Right cardiac atrium (tissue), 5 donors: Measurements from ENCODE around the gene PTGER4. TPM values are rescaled to one million over a fixed set of nuclear protein-coding genes. Genes with fewer than 3 reads are reported as not detected.
"Not testable (repeated sequence)": the region's sequence is repeated elsewhere in the genome, so short reads cannot be mapped to it uniquely, and the experiment has no call there.

ENCODE experiments used
- ATAC-seq, 2 donors: fragments of 200-7000 bp; cut with Tn5 transposase; one replicate each; pipeline versions ENCODE4 v1.8.0 to v1.9.1; 2020; ENCODE audit warnings: moderate library complexity in 2 of 2, mild to moderate bottlenecking in 1 of 2
- DNase-seq, 3 donors: peaks; one replicate each; pipeline ENCODE4 v3.0.0-alpha.2; 2020
- H3K27ac ChIP-seq: one replicate; pipeline ENCODE4 v1.5.1; 2013; ENCODE audit warnings: mild to moderate bottlenecking, low read length, control low read depth, moderate library complexity
- H3K27me3 ChIP-seq: one replicate; pipeline ENCODE4 v1.6.1; 2013; ENCODE audit not compliant: control insufficient read depth, insufficient read depth
- H3K4me1 ChIP-seq: one replicate; pipeline ENCODE4 v1.6.1; 2013; ENCODE audit warnings: low read length; ENCODE audit not compliant: control insufficient read depth, insufficient read depth
- H3K4me3 ChIP-seq: one replicate; pipeline ENCODE4 v1.5.1; 2013; ENCODE audit warnings: low read length, control low read depth
- H3K9me3 ChIP-seq: one replicate; pipeline ENCODE4 v1.6.1; 2013; ENCODE audit warnings: low read length; ENCODE audit not compliant: control insufficient read depth
- WGBS: extraction: QIAGEN DNeasy Blood & Tissue Kit; methylation state at CpG from one replicate; pipeline ENCODE4 v1.1.7; 2013; 5-methylcytosine and 5-hydroxymethylcytosine counted together
- intact Hi-C, 4 donors: fragments of 100-400 bp; cut with DNase I; formaldehyde crosslinking; loops; one replicate each; pipeline versions ENCODE4 v1.11.0 to v1.14.0; 2022 to 2023
- long read RNA-seq, 4 donors: library from polyadenylated mRNA; unstranded; transcript quantifications; one replicate each; pipeline ENCODE4 v2.0.0, GENCODE V29; 2020 to 2021
- polyA plus RNA-seq: library from polyadenylated mRNA; stranded (reverse); fragments of 200-250 nt; gene quantifications from one replicate; pipeline ENCODE4 v1.2.3, GENCODE V29; 2013
- total RNA-seq, 4 donors: library from RNA; stranded (reverse); fragmentation: NEBNext Ultra II Directional; extraction: Animal tissue kit (Norgen Biotek cat#: 25700); gene quantifications; one replicate each; pipeline ENCODE4 v1.2.1, GENCODE V29; 2021
- donor health status: healthy with polysubstance abuse.
- donor health status: DM: no; HTN: yes; CAD: no.
- donor health status: DM: no; HTN: no; CAD: no.
- donor health status: DM: no; HTN: yes; CAD: no; lungs with severe emphysema.
- donor health status: DM: yes; HTN: yes; CAD: no.

PTGER4 gene
- 1 to 10 TPM; 3.0 to 4.8 (median 4.1) TPM for total RNA-seq
- 1.9 TPM for polyA plus RNA-seq
- long read RNA-seq, donor 1, partial matches to known transcripts: 0 of 2 reads
- long read RNA-seq, donor 1, other reads (novel, unspliced or antisense): 0 of 2 reads
- long read RNA-seq, donor 2, partial matches to known transcripts: 0 of 1 reads
- long read RNA-seq, donor 2, other reads (novel, unspliced or antisense): 0 of 1 reads
- long read RNA-seq, donor 3, partial matches to known transcripts: 0 of 4 reads
- long read RNA-seq, donor 3, other reads (novel, unspliced or antisense): 1 of 4 reads
- long read RNA-seq, donor 4, partial matches to known transcripts: 0 of 1 reads
- long read RNA-seq, donor 4, other reads (novel, unspliced or antisense): 0 of 1 reads

DNA sequence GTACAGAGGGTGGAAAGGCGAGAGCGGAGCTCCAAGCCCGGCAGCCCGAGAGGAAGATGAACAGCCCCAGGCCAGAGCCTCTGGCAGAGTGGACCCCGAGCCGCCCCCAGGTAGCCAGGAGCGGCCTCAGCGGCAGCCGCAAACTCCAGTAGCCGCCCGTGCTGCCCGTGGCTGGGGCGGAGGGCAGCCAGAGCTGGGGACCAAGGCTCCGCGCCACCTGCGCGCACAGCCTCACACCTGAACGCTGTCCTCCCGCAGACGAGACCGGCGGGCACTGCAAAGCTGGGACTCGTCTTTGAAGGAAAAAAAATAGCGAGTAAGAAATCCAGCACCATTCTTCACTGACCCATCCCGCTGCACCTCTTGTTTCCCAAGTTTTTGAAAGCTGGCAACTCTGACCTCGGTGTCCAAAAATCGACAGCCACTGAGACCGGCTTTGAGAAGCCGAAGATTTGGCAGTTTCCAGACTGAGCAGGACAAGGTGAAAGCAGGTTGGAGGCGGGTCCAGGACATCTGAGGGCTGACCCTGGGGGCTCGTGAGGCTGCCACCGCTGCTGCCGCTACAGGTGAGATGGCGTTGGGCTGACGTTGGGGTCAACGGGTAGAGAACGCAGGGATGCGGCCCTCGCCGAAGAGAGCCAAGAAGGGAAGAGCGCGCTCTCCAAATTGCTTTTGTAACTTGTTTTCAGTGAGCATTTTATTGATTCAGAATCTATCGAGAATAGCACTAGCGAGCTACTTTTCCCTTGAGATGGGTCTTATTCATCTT lies at the start of gene PTGER4:
Gene PTGER4, plus strand, starts transcription at position 3 of the 769 bp plus-strand sequence. CDS start 1,079 bp downstream, outside the sequence.
- peak within 1 kb of the TSS; percentile 84 for H3K4me3 ChIP-seq
- DNase-seq (peak in 2 of 3 donors; percentile 60 to 63), ATAC-seq (no peak)
- H3K27me3 ChIP-seq: no peaks in the 10 kb centered on the region
- no peaks in the 10 kb centered on the region for H3K9me3 ChIP-seq
- WGBS: 2% methylated on average over 44 of the region's 44 CpGs
- H3K4me1 ChIP-seq: no peaks in the 10 kb centered on the region
- intact Hi-C loops: loop anchor here (10.0 kb wide), 3 partner anchors 965 to 1105 kb away; no protein-coding TSS in a partner anchor
- peak within 1 kb of the TSS; percentile 88 for H3K27ac ChIP-seq

DNA sequence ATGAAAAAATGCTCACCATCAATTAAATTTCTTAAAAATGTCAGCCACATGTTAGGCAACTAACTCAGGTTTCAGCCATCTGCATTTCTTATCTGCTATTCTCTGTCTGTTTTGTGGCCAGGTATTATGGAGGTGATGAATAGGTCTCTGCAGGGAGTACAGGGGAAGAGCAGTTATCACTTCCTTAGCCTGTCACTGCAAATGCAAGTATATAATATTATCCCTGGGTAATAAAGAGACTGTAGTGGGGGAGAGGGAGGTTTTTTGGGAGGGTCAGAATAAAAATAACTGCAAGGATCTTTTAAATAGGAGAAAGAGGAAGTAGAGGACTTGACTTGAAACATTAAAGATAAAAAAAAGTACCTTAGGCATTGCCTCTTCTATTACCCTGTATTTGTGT lies 49.6 kb upstream of the PTGER4 start:
- Histone ChIP-seq H3K4me3 (no peak overlapping the region), H3K4me1 (no peaks in the 10 kb centered on the region), H3K27ac (no peak overlapping the region), H3K27me3 (no peaks in the 10 kb centered on the region), H3K9me3 (no peaks in the 10 kb centered on the region)
- DNase-seq: no peak
- intact Hi-C loops: no loop called here
- ATAC-seq: no peak

DNA sequence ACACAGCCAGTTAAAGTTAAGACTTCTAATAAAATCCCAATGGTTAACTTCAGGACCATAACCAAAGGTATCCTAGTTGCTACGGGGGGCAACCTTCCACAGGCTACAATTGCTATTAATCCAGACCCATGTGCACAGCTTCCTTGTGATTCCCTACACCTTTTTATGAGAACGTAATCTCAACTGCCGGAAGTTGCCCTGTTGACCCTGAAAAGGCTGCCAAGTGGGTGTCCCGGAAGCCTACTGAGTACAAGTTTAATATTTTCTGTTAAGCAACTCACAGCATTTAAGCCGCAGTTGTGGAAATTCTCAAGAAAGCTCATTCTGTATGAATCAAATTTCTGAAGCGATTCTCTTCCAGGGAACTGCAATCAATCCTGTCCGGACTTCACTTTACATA lies 48.5 kb upstream of the PTGER4 start:
- 59% methylated on average over 7 of the region's 7 CpGs for WGBS
- no peak for DNase-seq
- Histone ChIP-seq H3K27me3 (no peaks in the 10 kb centered on the region), H3K4me3 (no peak overlapping the region), H3K27ac (no peak overlapping the region), H3K9me3 (no peaks in the 10 kb centered on the region), H3K4me1 (no peaks in the 10 kb centered on the region)
- ATAC-seq: no peak
- intact Hi-C loops: no loop called here

DNA sequence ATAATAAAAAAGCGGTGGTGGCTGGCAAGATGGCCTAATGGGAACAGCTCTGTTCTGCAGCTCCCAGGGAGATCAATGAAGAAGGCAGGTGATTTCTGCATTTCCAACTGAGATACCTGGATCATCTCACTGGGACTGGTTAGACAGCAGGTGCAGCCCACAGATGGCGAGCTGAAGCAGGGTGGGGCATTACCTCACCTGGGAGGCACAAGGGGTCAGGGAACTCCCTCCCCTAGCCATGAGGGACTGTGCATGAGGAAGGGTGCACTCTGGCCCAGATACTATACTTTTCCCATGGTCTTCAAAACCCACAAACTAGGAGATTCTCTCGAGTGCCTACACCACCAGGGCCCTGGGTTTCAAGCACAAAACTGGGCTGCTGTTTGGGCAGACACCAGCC lies 45.6 kb upstream of the PTGER4 start:
- Histone ChIP-seq H3K27ac (no peak overlapping the region), H3K9me3 (no peaks in the 10 kb centered on the region), H3K4me3 (no peak overlapping the region), H3K4me1 (no peaks in the 10 kb centered on the region), H3K27me3 (no peaks in the 10 kb centered on the region)
- intact Hi-C loops: no loop called here
- 67% methylated on average over 3 of the region's 3 CpGs for WGBS
- DNase-seq (no peak), ATAC-seq (no peak)

GRCh38 chr5:40634593-40634992 lies 45.1 kb upstream of the PTGER4 start:
- 84% methylated on average over 7 of the region's 7 CpGs for WGBS
- intact Hi-C loops: no loop called here
- no peak for ATAC-seq
- H3K4me1 ChIP-seq: no peaks in the 10 kb centered on the region
- no peaks in the 10 kb centered on the region for H3K9me3 ChIP-seq
- no peaks in the 10 kb centered on the region for H3K27me3 ChIP-seq
- H3K27ac ChIP-seq: no peak overlapping the region
- DNase-seq: no peak
- no peak overlapping the region for H3K4me3 ChIP-seq

DNA sequence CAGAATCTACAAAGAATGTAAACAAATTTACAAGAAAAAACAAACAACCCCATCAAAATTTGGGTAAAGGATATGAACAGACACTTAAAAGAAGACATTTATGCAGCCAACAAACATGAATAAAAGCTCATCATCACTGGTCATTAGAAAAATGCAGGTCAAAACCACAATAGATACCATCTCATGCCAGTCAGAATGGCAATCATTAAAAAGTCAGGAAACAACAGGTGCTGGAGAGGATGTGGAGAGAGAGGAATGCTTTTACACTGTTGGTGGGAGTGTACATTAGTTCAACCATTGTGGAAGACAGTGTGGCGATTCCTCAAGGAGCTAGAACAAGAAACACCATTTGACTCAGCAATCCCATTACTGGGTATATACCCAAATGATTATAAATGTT lies 40.2 kb upstream of the PTGER4 start:
- ATAC-seq, H3K27me3 ChIP-seq, intact Hi-C loops, H3K4me3 ChIP-seq, H3K9me3 ChIP-seq, H3K27ac ChIP-seq, DNase-seq, H3K4me1 ChIP-seq: not testable (repeated sequence)
- 85% methylated on average over 1 of the region's 1 CpG for WGBS

DNA sequence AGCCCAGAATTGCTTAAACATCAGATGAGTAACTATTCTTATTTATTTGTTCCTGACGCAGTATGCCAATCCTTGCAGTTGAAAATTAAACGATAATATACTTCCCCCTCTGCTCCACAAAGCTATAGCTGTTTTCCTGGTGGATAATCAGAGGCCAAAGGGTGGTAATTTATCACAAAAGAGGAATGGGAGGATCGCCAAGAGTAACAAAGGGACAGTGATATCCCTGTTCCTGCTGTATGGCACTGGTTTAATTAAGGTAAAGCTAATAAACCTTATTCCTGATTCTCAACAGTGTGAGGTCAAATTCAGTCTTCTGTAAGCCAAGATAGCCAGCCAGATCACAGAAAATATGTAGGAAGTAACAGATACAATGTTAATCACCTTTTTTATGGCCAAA lies 33.4 kb upstream of the PTGER4 start:
- ATAC-seq (no peak), DNase-seq (no peak)
- Histone ChIP-seq H3K4me1 (no peaks in the 10 kb centered on the region), H3K9me3 (no peaks in the 10 kb centered on the region), H3K4me3 (no peak overlapping the region), H3K27me3 (no peaks in the 10 kb centered on the region), H3K27ac (no peak overlapping the region)
- 44% methylated on average over 3 of the region's 3 CpGs for WGBS
- intact Hi-C loops: no loop called here

DNA sequence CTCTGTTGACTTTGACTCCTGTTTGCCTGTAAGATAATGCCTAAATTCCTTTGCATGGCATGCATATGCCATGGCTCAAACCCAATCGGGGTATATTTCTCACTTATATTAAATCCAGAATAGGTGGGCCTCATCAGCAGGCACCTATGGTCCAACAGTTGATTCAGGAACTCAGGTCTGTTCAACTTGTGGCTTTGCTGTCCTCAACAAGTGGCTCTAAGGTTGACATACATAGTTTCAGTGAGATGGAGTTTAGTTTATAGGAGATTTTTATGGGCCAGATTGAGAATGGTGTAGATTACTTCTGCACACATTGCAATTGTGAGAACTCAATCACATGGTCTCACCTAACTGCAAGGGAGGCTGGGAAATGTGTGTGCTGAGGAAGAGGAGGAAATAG lies 31.6 kb upstream of the PTGER4 start:
- intact Hi-C loops: no loop called here
- no peak overlapping the region for H3K27ac ChIP-seq
- H3K27me3 ChIP-seq: no peaks in the 10 kb centered on the region
- H3K4me1 ChIP-seq: no peaks in the 10 kb centered on the region
- DNase-seq (no peak), ATAC-seq (no peak)
- H3K9me3 ChIP-seq: no peaks in the 10 kb centered on the region
- 87% methylated on average over 1 of the region's 1 CpG for WGBS
- H3K4me3 ChIP-seq: no peak overlapping the region

DNA sequence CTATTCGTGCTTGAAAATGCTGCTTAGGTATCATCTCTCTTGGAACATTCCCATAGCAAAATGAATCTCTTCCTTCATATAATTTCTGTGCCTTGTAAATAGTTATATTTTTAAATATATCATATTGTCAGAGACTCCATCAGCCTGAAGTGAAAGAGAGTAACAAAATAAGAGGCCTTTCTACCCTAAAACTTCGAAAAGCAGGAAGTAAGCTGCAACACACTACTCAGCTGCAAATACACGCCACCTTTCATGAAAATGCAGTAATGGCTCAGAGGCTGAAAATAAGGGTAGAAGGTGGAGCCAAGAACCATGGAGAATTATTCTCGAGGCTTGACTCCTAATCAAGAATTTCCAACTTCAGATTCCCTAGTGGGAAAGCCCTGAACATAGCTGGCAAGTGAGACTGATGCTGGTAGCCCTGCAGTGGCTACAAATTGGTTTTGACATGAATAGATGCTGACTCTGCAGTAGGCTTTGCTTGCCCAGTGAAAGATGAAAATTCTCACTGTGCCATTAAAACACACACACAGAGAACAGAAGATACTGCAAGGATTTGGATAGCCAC lies 30.2 kb upstream of the PTGER4 start:
- Histone ChIP-seq H3K27me3 (no peaks in the 10 kb centered on the region), H3K27ac (no peak overlapping the region), H3K4me1 (no peaks in the 10 kb centered on the region), H3K9me3 (no peaks in the 10 kb centered on the region), H3K4me3 (no peak overlapping the region)
- WGBS: 68% methylated on average over 4 of the region's 4 CpGs
- no peak for DNase-seq
- intact Hi-C loops: no loop called here
- no peak for ATAC-seq

DNA sequence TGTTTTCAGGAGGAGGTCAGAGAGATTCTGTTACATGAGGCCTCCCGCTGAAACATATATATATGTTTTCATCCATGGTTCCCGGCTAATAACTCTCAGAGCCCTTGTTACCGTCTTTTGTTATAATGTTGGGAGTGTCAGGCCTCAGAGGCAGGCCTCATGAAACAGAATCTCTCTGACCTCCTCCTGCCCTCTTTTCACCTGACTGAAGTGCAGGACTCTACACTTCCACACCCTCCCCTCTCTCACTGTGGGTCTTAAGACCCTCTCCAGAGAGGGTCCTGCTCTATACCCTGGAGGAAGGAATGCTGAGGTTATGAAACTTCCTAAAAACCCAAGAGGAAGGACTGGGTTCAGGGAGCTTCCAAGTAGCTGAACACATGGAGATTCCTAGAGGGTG lies 28.5 kb upstream of the PTGER4 start:
- Histone ChIP-seq H3K4me3 (no peak overlapping the region), H3K9me3 (no peaks in the 10 kb centered on the region), H3K4me1 (no peaks in the 10 kb centered on the region), H3K27me3 (no peaks in the 10 kb centered on the region), H3K27ac (no peak overlapping the region)
- 96% methylated on average over 3 of the region's 3 CpGs for WGBS
- DNase-seq (no peak), ATAC-seq (no peak)
- intact Hi-C loops: no loop called here
